Stromal cell of bone marrow (primary cell): ENCODE results near the gene CDK14.

Experiments
- DNase-seq: peaks from one replicate; pipeline ENCODE4 v3.0.0-alpha.2; 2012; ENCODE audit warnings: low read depth

Gene CDK14

DNA sequence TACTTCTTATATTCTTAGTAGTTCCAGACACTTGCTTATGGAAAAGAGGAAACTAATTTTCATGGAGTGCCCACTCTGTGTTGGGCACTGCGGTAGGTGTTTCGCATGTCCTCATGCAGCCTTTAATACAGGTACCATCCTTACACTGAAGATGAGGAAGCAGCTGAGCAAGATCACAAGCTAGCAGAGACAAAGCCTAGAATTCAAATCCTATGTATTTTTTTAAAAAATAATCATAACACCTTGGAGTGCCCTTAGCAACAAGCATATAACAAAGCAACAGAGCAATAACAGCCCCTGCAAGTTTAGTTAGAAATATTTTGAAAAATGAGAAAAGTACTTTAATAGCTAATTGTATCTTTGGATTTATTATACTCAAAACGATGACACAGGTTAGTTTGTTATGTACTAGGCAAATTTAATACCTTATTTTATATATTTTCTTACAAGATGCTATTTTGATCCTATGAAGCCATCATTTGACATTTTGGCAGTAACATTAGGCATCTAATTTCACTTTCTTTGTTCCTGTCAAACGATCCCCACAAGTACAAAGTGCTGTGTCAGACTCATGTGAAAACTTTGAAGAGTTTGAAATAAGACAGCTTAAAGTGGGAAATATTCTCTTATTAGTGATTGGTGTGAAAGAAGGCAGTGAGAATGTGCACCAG is 245.8 kb downstream of the CDK14 start:
- DNase-seq = no peak

- DNase-seq = no peak
Observed at GRCh38 chr7:90842430-90842788, 246.3 kb downstream of the CDK14 start.

- DNase-seq = no peak
Observed at GRCh38 chr7:90843472-90843871, 247.4 kb downstream of the CDK14 start.

- no peak for DNase-seq
Observed at GRCh38 chr7:90844421-90844820, 248.3 kb downstream of the CDK14 start.

DNA sequence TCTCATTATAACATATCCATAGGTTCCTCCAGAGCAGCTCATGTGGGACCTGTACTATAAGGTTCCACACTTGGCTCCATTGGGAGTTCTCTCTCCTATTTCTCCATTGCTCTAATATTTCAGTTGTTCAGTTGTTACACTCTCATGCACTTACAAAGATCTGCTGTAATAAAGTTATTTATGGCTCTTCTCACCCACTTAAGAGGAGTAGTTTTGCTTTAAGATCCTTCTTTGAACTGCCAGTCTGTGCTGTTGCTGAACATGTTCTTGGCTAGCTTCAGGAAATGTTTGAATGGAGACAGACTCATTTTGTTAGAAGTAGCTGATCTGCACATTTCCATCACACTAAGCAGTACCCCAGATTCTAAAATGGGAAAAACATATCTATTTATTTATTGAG is 250.1 kb downstream of the CDK14 start:
- no peak for DNase-seq

DNA sequence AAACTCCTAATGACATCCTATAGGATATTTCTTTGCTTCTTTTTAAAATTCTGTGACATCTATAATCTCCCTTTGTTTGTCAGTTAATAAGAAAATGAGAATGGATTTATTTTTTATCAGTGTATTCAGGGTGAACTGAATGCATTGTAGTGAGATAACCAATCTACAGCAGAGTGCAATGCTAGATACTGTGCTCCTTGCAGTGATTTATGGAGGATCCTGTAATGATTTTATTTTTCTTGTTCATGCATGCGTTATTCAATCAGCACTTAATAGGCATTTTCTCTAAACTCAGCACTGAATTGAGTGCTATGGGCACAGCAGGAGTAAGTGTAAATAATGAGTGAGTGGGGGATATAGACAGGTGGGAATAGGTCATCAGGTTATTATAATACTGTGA is 253.9 kb downstream of the CDK14 start:
- DNase-seq = no peak

DNA sequence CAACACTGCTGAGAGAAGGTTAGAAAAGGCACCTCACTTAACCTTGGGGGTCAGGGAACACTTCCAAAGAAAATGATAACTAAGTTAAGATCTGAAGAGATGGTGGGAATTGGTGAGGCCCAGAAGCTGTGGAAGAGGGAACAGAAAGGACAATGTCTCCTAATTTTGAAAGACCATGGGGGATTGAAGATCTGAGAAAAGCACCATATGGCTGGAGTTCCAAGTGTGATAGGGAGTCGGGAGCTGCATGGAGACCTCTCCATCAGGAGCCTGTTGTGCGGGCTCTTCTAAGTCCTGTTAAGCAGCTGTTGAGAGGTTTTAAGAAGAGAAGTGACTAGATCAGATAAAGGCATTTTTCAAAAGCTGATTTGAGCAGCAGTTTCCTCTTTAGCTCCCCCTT is 254.3 kb downstream of the CDK14 start:
- no peak for DNase-seq

DNA sequence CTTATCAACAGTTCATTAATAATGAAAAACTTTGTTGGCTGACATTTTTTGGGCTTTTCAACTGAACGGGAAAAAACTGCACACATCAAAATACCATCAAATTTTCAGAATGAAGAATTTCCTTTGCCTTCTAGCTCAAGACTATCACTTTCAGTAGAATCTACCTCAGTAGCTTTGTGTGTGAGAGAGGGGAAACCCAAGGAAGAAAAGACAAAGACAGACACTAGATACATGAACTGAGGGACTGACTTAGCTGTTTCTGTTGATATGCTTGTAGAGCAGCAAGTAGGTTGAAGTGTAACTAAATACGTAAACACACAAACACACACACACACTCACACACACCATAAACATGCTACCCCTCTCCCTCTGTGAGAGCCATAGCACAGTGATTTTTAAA is 257.1 kb downstream of the CDK14 start:
- no peak for DNase-seq

DNA sequence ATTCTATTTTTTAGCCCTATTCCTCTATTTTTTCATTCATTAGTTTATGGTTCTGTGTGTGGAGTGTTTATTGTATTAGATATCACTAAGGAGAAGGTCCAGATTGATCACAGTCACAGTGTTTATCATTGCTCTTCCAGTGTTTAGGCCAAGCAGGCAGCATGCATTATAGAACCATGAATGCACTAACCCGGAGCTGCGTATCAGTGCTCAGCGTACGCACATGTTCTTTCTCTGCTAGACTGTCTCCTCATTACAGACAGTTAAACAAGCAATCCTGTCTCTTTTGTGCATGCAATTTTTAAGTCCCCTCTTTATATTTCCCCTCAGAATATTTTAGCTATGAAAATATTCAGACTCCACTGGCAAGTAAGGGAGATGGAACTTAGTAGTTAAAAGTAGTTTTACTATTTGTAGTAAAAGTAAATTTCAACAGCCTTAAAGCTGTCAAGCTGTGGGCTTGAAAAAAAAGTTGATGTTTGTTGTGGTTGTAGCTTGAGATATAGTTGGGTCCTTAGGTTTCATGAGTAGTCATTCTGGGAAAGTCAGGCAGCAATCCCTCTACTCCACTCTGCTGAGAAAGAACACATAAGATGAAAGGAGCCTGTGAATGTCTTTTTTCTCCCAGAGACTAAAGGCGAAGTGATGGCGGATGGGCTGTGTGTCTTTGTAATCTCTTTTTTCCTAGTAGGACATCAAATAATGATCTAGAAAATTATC is 260.4 kb downstream of the CDK14 start:
- no peak for DNase-seq

DNA sequence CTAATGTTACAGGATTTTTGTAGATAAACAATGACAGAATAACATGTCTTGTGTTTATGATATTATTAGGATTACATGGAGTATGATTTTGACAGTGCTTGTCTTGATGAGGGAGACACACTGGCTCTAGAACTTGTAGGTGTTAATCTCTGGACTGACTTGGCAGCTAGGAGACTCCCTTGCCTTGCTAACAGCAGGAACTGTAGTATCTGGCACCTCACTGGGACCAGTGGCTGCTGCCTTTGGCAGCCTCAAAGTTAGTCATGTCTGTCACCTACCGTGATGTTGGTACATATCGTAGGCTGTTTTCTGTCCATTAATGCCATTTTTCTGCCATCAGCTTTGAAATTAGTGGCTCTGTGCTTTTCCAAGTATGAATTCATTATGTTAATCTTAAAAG is 261.5 kb downstream of the CDK14 start:
- DNase-seq = no peak

DNA sequence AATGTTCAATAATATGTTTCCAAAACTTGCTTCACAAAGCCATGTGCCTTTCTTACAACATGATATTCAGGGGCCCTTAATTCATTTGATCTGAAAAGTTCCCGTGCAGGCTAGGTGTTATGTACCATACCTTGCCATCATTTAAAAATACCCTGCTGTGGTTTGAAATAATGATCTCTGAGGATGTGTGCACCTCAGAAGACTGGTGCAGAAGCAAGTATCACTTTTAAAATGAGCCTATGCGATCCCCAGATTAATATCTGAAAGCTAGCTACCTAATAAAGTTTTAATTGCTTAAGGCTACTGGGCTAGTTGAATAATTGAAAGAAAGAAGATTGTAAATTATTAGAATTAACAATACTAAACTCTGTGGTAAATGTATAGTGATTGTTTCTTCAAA is 262.4 kb downstream of the CDK14 start:
- no peak for DNase-seq

DNA sequence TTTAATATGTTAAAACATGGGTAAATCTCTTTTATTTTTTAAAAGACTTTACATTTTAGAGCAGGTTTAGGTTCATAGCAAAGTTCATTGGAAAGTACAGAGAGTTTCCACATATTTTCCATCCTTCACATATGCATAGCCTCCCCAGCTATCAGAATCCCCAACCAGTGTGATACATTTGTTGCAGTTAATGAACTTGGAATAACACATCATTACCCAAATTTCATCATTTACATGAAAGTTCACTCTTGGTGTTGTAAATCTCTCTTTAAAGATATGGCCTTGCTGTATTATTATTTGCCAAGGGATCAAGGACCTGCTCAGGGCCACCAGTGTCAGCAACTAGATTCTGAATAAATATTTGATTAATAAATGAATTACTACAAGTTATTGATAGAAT is 263.4 kb downstream of the CDK14 start:
- DNase-seq = no peak

- no peak for DNase-seq
Observed at GRCh38 chr7:90864088-90864487, 268.0 kb downstream of the CDK14 start.

GRCh38 chr7:90869335-90869734 is 273.2 kb downstream of the CDK14 start:
- DNase-seq = peak; percentile 24

DNA sequence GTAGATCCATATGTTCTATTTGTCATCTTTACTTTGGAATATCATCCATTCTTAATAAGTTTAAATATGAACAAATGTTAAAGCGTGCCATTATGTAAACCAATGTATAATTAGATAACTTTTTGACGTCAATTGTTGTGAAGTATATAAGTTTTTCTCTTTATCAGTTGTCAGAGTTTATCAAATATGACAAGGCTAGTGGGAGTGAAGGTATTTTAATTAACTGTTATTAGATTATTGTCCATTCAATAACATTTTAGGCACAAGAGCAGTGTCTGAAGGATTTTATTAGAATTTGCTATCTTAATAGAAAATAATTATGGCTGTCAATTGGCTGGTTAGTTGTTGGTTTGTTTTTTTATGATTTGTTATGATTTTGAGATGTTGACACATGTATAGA is 280.6 kb downstream of the CDK14 start:
- DNase-seq = no peak

DNA sequence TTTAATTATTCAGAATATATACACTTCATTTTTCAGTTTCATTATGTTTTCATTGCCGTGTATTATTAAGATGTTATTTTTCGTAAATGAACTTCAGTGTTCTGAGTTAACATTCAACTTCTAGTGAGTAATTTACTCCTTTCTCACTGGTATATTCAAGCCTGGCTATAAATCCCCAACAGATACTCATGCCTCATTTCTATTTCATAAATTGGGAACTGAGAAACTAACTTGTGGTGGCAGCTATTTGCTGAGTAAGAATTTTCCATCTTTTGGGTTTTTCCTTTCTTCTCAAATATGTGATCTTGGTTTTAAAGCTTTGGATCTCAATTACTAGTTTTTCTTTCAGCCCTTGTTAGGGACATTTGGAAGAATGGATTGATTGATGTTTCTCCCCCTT is 281.1 kb downstream of the CDK14 start:
- peak; percentile 25 for DNase-seq

GRCh38 chr7:90879924-90880323 is 283.8 kb downstream of the CDK14 start:
- no peak for DNase-seq

GRCh38 chr7:90886416-90886815 is 290.3 kb downstream of the CDK14 start:
- DNase-seq = no peak

DNA sequence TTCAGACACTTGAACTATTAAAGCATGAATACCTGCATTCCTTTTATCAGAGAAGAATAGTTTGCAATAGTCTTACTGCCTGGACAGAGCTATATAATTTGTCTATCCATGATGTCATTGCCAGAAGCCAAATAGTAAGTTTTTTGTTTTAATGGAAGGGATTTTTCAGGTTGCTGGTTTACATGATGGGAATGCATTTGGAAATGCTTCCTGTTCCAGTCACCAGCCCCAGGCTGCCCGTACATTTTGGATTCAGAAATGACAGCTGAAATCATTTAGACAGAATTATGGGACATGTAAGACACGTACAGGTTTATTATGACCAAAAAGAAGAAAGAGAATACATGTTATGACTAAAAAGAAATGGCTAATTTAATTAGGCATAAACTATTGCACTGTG is 293.1 kb downstream of the CDK14 start:
- no peak for DNase-seq

- DNase-seq = no peak
Observed at GRCh38 chr7:90889644-90890043, 293.5 kb downstream of the CDK14 start.

- no peak for DNase-seq
Observed at GRCh38 chr7:90891529-90891928, 295.4 kb downstream of the CDK14 start.

GRCh38 chr7:90892213-90892612 is 296.1 kb downstream of the CDK14 start:
- DNase-seq = no peak

DNA sequence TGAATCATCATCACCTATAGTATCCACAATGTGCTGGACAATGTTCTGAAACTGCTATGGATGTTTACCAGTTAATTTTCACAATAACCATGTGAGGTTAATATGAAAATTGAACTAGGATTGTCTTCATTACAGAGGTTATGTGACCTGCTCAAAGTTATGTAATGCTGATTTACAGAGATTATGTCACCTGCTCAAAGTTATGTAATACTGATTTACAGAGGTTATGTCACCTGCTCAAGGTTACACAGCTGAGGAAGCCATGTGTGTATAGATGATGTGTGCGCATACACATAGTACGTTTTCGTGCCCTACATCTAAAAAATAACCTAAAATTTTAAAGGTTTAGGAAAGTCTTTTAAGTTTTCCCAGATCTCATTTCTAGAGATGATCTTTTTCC is 298.0 kb downstream of the CDK14 start:
- DNase-seq = no peak

DNA sequence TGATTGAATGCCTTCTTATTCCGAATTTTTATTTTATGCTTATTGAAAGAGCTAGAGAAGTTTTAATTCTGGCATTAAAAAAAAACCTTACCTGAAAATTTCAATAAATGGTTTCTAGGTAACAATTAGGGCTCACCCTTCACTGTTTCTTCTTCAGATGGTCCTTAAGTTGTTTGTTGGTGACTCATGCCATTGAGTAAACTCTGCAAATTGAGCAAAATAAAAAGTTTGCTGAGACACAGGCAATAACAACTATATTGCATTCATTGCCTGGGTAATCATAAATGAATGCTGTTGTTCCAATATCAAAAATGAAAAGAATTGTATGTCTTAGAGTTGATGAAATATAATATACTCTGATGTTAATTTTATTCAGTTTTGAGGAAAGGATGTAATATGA is 300.3 kb downstream of the CDK14 start:
- DNase-seq = no peak
